MCF 10A (cell line): Measurements from ENCODE around the gene COQ7. TPM values are rescaled to one million over a fixed set of nuclear protein-coding genes. Genes with fewer than 3 reads are reported as not detected.

Experiments
- BruUV-seq: library from RNA; stranded (reverse); fragments of 400-500 nt; replicated peaks from 2 replicates; lab custom pipeline; 2021; lab: Mats Ljungman, UMichigan
- CTCF ChIA-PET: fragments of 300-600 bp; sonication (Branson Sonifier 250); formaldehyde crosslinking; extraction: SDS; loops from one replicate; lab custom pipeline; 2021; ENCODE audit warnings: antibody characterized with exemption, inconsistent platforms; lab: Yijun Ruan, JAX
- POLR2A ChIA-PET: fragments of 300-600, 350-650 bp; sonication (Branson Sonifier 250); formaldehyde crosslinking; extraction: SDS; loops from one replicate; lab custom pipeline; 2020; ENCODE audit warnings: antibody characterized with exemption, inconsistent platforms; lab: Yijun Ruan, JAX
- DNase-seq: peaks from one replicate; pipeline ENCODE4 v3.0.0-alpha.2; 2018; ENCODE audit not compliant: unreplicated experiment
- H3K27ac Mint-ChIP-seq: one replicate; pipeline ENCODE4 v1.8.0; 2022; ENCODE audit warnings: mild to moderate bottlenecking, low read depth, mixed read lengths; ENCODE audit not compliant: unreplicated experiment
- H3K27me3 Mint-ChIP-seq: one replicate; pipeline ENCODE4 v1.8.0; 2022; ENCODE audit warnings: mixed read lengths; ENCODE audit not compliant: insufficient read depth, unreplicated experiment
- H3K36me3 Mint-ChIP-seq: one replicate; pipeline ENCODE4 v1.8.0; 2022; ENCODE audit warnings: mild to moderate bottlenecking, moderate library complexity, mixed read lengths; ENCODE audit not compliant: insufficient read depth, unreplicated experiment
- H3K4me1 Mint-ChIP-seq: one replicate; pipeline ENCODE4 v1.8.0; 2022; ENCODE audit warnings: mixed read lengths; ENCODE audit not compliant: insufficient read depth, unreplicated experiment
- H3K4me3 Mint-ChIP-seq: one replicate; pipeline ENCODE4 v1.8.0; 2022; ENCODE audit warnings: mild to moderate bottlenecking, moderate library complexity, mixed read lengths; ENCODE audit not compliant: unreplicated experiment
- H3K9me3 Mint-ChIP-seq: one replicate; pipeline ENCODE4 v1.8.0; 2022; ENCODE audit warnings: mixed read lengths; ENCODE audit not compliant: unreplicated experiment
- CTCF ChIP-seq: fragments of 200-600 bp; IDR thresholded peaks from one replicate; pipeline ENCODE4 v1.8.0; 2022; ENCODE audit warnings: antibody characterized with exemption, mild to moderate bottlenecking; ENCODE audit not compliant: unreplicated experiment
- intact Hi-C: fragments of 100-400 bp; cut with micrococcal nuclease; formaldehyde crosslinking; loops from 2 replicates; pipeline ENCODE4 v1.14.1; 2022
- total RNA-seq: library from RNA; stranded (reverse); gene quantifications from 2 replicates; pipeline ENCODE4 v1.2.3, GENCODE V29; 2022

The COQ7 gene
- total RNA-seq, 1 experiment from 2014 or later: 21.4 TPM

- H3K36me3 Mint-ChIP-seq: peaks cover 19% of the 10 kb centered on the region
- H3K4me1 Mint-ChIP-seq: peaks cover 32% of the 10 kb centered on the region
- no peak for DNase-seq
- H3K4me3 Mint-ChIP-seq: peak overlapping the region; percentile 84
- POLR2A ChIA-PET: interaction anchor here (0.8 to 13.5 kb wide), 4 partner anchors 20 to 324 kb away, joined by 3 to 298 read pairs (median 4); partner anchors contain the start of gene ARL6IP1
- H3K27ac Mint-ChIP-seq: peak overlapping the region; percentile 46
- intact Hi-C loops: loop anchor here (10.0 kb wide), 1 partner anchor 169 kb away; the partner anchor contains the start of gene CLEC19A
- no peak for TF ChIP-seq CTCF
- H3K9me3 Mint-ChIP-seq: no peaks in the 10 kb centered on the region
- H3K27me3 Mint-ChIP-seq: no peaks in the 10 kb centered on the region
- BruUV-seq: no TSS peak
- CTCF ChIA-PET: interaction anchor here (0.7 to 1.5 kb wide), 8 partner anchors 8 to 419 kb away, joined by 3 to 7 read pairs (median 4); no protein-coding TSS in a partner anchor
Measured at GRCh38 chr16:19115148-19116021, 48.0 kb downstream of the COQ7 start.

- intact Hi-C loops: loop anchor here (10.0 kb wide), 1 partner anchor 168 kb away; the partner anchor contains the start of gene CLEC19A
- CTCF ChIA-PET: interaction anchor here (0.7 to 3.8 kb wide), 8 partner anchors 9 to 386 kb away, joined by 3 to 20 read pairs (median 3); no protein-coding TSS in a partner anchor
- Mint-ChIP-seq H3K9me3 (no peaks in the 10 kb centered on the region), H3K27ac (peak overlapping the region; percentile 46), H3K4me3 (peak overlapping the region; percentile 50), H3K27me3 (no peaks in the 10 kb centered on the region), H3K4me1 (peaks cover 39% of the 10 kb centered on the region), H3K36me3 (peaks cover 30% of the 10 kb centered on the region)
- no TSS peak for BruUV-seq
- TF ChIP-seq CTCF: no peak
- POLR2A ChIA-PET: interaction anchor here (0.5 to 13.5 kb wide), 11 partner anchors 8 to 479 kb away, joined by 3 to 298 read pairs (median 3); no protein-coding TSS in a partner anchor
- peak; percentile 89 for DNase-seq
Measured at GRCh38 chr16:19116711-19117449, 49.5 kb downstream of the COQ7 start.

GRCh38 chr16:19118938-19119431 is 51.6 kb downstream of the COQ7 start:
- Mint-ChIP-seq H3K4me3 (peak overlapping the region; percentile 76), H3K36me3 (peaks cover 41% of the 10 kb centered on the region), H3K9me3 (no peaks in the 10 kb centered on the region), H3K4me1 (peaks cover 43% of the 10 kb centered on the region), H3K27me3 (no peaks in the 10 kb centered on the region), H3K27ac (peak overlapping the region; percentile 93)
- peak; percentile 90 for DNase-seq
- CTCF ChIA-PET: interaction anchor here (0.6 to 3.8 kb wide), 14 partner anchors 18 to 395 kb away, joined by 3 to 20 read pairs (median 4); no protein-coding TSS in a partner anchor
- intact Hi-C loops: loop anchor here (10.0 kb wide), 1 partner anchor 166 kb away; the partner anchor contains the start of gene CLEC19A
- no peak for TF ChIP-seq CTCF
- POLR2A ChIA-PET: interaction anchor here (0.7 to 13.5 kb wide), 13 partner anchors 10 to 398 kb away, joined by 3 to 298 read pairs (median 4); partner anchors contain the start of gene COQ7
- BruUV-seq: no TSS peak
